HUES6 (cell line): ENCODE measurements around the gene ADGRB2.

Experiments used
- H3K27ac ChIP-seq: 2 replicates; pipeline ENCODE4 v1.7.0; 2013; ENCODE audit warnings: low read depth, mild to moderate bottlenecking, low read length, inconsistent platforms
- H3K27me3 ChIP-seq: 2 replicates; pipeline ENCODE4 v1.6.1; 2013; ENCODE audit warnings: low read length; ENCODE audit not compliant: control insufficient read depth, insufficient read depth
- H3K36me3 ChIP-seq: 2 replicates; pipeline ENCODE4 v1.6.1; 2013; ENCODE audit warnings: low read length; ENCODE audit not compliant: control insufficient read depth, insufficient read depth
- H3K4me1 ChIP-seq: 2 replicates; pipeline ENCODE4 v1.6.1; 2013; ENCODE audit warnings: low read length; ENCODE audit not compliant: control insufficient read depth, insufficient read depth
- H3K4me3 ChIP-seq: 2 replicates; pipeline ENCODE4 v1.5.1; 2013; ENCODE audit warnings: low read depth, low read length
- H3K9ac ChIP-seq: one replicate; pipeline ENCODE4 v1.6.1; 2013; ENCODE audit warnings: mild to moderate bottlenecking, low read length
- H3K9me3 ChIP-seq: 2 replicates; pipeline ENCODE4 v1.6.1; 2013; ENCODE audit warnings: low read depth, low read length; ENCODE audit not compliant: control insufficient read depth, insufficient read depth

ADGRB2 gene

GRCh38 chr1:31697369-31697984 lies 66.7 kb downstream of the ADGRB2 start:
- no peaks in the 10 kb centered on the region for H3K36me3 ChIP-seq
- H3K9me3 ChIP-seq: no peaks in the 10 kb centered on the region
- H3K27ac ChIP-seq: no peak overlapping the region
- H3K9ac ChIP-seq: no peak overlapping the region
- no peaks in the 10 kb centered on the region for H3K27me3 ChIP-seq
- H3K4me3 ChIP-seq: no peak overlapping the region
- peaks cover 20% of the 10 kb centered on the region for H3K4me1 ChIP-seq

- H3K36me3 ChIP-seq: no peaks in the 10 kb centered on the region
Measured at GRCh38 chr1:31696242-31696641, 67.9 kb downstream of the ADGRB2 start.

GRCh38 chr1:31695327-31695726 lies 68.8 kb downstream of the ADGRB2 start:
- Histone ChIP-seq H3K4me1 (peaks cover 12% of the 10 kb centered on the region; the same call in 1 of the 2 replicates), H3K27ac (no peak overlapping the region), H3K27me3 (no peaks in the 10 kb centered on the region), H3K9me3 (no peaks in the 10 kb centered on the region), H3K4me3 (no peak overlapping the region), H3K9ac (no peak overlapping the region), H3K36me3 (no peaks in the 10 kb centered on the region)

More at GRCh38 chr1:31696242-31696641, 67.9 kb downstream of the ADGRB2 start:
- Histone ChIP-seq H3K27ac (no peak overlapping the region), H3K4me3 (no peak overlapping the region), H3K9me3 (no peaks in the 10 kb centered on the region), H3K27me3 (no peaks in the 10 kb centered on the region), H3K9ac (no peak overlapping the region), H3K4me1 (peaks cover 13% of the 10 kb centered on the region)

- Histone ChIP-seq H3K27ac (no peak overlapping the region), H3K4me3 (no peak overlapping the region), H3K9ac (no peak overlapping the region), H3K27me3 (no peaks in the 10 kb centered on the region), H3K9me3 (no peaks in the 10 kb centered on the region), H3K36me3 (no peaks in the 10 kb centered on the region), H3K4me1 (peaks cover 15% of the 10 kb centered on the region; the same call in 1 of the 2 replicates)
Measured at GRCh38 chr1:31694964-31695313, 69.2 kb downstream of the ADGRB2 start.

- no peaks in the 10 kb centered on the region for H3K36me3 ChIP-seq
- no peak overlapping the region for H3K9ac ChIP-seq
- H3K27me3 ChIP-seq: no peaks in the 10 kb centered on the region
- H3K27ac ChIP-seq: no peak overlapping the region
- H3K4me3 ChIP-seq: no peak overlapping the region
- H3K9me3 ChIP-seq: no peaks in the 10 kb centered on the region
- H3K4me1 ChIP-seq: peaks cover 22% of the 10 kb centered on the region; the same call in 1 of the 2 replicates
Measured at GRCh38 chr1:31694069-31694963, 69.8 kb downstream of the ADGRB2 start.

- Histone ChIP-seq H3K4me1 (peaks cover 22% of the 10 kb centered on the region; the same call in 1 of the 2 replicates), H3K4me3 (no peak overlapping the region), H3K36me3 (no peaks in the 10 kb centered on the region), H3K27ac (no peak overlapping the region), H3K9ac (no peak overlapping the region), H3K27me3 (no peaks in the 10 kb centered on the region), H3K9me3 (no peaks in the 10 kb centered on the region)
Measured at GRCh38 chr1:31693231-31693630, 70.9 kb downstream of the ADGRB2 start.

GRCh38 chr1:31691951-31692350 lies 72.2 kb downstream of the ADGRB2 start:
- no peaks in the 10 kb centered on the region for H3K27me3 ChIP-seq
- no peaks in the 10 kb centered on the region for H3K9me3 ChIP-seq
- H3K4me1 ChIP-seq: peaks cover 18% of the 10 kb centered on the region; the same call in 1 of the 2 replicates
- no peaks in the 10 kb centered on the region for H3K36me3 ChIP-seq
- H3K27ac ChIP-seq: no peak overlapping the region
- no peak overlapping the region for H3K9ac ChIP-seq
- H3K4me3 ChIP-seq: no peak overlapping the region

- Histone ChIP-seq H3K9ac (no peak overlapping the region), H3K27ac (no peak overlapping the region), H3K27me3 (no peaks in the 10 kb centered on the region), H3K9me3 (no peaks in the 10 kb centered on the region), H3K4me1 (peaks cover 18% of the 10 kb centered on the region; the same call in 1 of the 2 replicates), H3K36me3 (no peaks in the 10 kb centered on the region), H3K4me3 (no peak overlapping the region)
Measured at GRCh38 chr1:31691446-31691845, 72.7 kb downstream of the ADGRB2 start.

GRCh38 chr1:31690921-31691320 lies 73.2 kb downstream of the ADGRB2 start:
- H3K27ac ChIP-seq: no peak overlapping the region
- H3K9ac ChIP-seq: no peak overlapping the region
- no peaks in the 10 kb centered on the region for H3K27me3 ChIP-seq
- no peaks in the 10 kb centered on the region for H3K36me3 ChIP-seq
- no peak overlapping the region for H3K4me3 ChIP-seq
- peaks cover 18% of the 10 kb centered on the region; the same call in 1 of the 2 replicates for H3K4me1 ChIP-seq
- no peaks in the 10 kb centered on the region for H3K9me3 ChIP-seq

- no peaks in the 10 kb centered on the region for H3K27me3 ChIP-seq
- H3K27ac ChIP-seq: no peak overlapping the region
- H3K4me3 ChIP-seq: no peak overlapping the region
- H3K4me1 ChIP-seq: peaks cover 22% of the 10 kb centered on the region; the same call in 1 of the 2 replicates
- H3K9ac ChIP-seq: no peak overlapping the region
- H3K36me3 ChIP-seq: no peaks in the 10 kb centered on the region
- H3K9me3 ChIP-seq: no peaks in the 10 kb centered on the region
Measured at GRCh38 chr1:31689854-31690253, 74.3 kb downstream of the ADGRB2 start.

- H3K9me3 ChIP-seq: no peaks in the 10 kb centered on the region
- H3K4me3 ChIP-seq: no peak overlapping the region
- H3K9ac ChIP-seq: no peak overlapping the region
- H3K27me3 ChIP-seq: no peaks in the 10 kb centered on the region
- H3K4me1 ChIP-seq: peaks cover 22% of the 10 kb centered on the region; the same call in 1 of the 2 replicates
- H3K36me3 ChIP-seq: no peaks in the 10 kb centered on the region
- no peak overlapping the region for H3K27ac ChIP-seq
Measured at GRCh38 chr1:31689379-31689778, 74.8 kb downstream of the ADGRB2 start.
